Activated CD8-positive, alpha-beta memory T cell treated with anti-CD3 and anti-CD28 coated beads for 4 hours (primary cell): ENCODE results near the gene PDXK.
"Not testable (repeated sequence)": the region's sequence is repeated elsewhere in the genome, so short reads cannot be mapped to it uniquely, and the experiment has no call there.

Experiments
- DNase-seq, 2 donors: peaks; one replicate each; pipeline ENCODE4 v3.0.0-alpha.2; 2020; ENCODE audit warnings: low read depth in 2 of 2

The PDXK gene

DNA sequence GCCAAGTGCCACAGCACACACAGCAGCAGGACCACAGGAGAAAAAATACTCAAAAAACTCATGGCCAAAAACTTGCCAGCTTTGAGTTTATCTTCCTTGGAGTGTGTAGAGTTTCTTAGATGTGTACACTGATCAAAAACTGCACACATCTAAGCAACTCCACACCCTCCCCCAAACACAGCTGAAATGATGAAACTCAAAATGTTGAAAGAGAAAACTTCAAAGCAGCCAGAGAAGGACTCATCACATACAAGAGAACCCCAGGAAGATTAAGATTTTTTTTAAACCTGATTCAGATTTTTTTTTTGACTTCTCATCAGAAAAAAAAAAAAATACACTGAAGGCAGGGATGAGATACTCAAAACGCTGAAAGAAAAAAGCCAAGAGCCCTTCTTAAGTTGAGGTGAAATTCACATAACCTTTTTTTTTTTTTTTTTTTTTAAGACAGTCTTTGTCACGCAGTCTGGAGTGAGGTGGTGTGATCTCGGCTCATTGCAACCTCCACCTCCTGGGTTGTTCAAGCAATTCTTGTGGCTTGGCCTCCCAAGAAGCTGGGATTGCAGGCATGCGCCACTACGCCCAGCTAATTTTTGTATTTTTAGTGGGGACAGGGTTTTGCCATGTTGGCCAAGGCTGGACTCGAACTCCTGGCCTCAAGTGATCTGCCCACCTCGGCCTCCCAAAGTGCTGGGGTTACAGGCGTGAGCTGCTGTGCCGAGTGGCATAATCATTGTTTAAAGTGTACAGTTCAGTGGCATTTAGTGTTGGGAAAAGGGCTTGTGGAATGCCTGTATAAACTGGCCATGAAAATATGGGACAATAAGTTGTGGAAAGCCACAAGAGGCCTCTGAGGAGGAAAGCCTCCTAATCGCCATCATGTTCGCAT lies 20.9 kb upstream of the PDXK start:
- no peak for DNase-seq

DNA sequence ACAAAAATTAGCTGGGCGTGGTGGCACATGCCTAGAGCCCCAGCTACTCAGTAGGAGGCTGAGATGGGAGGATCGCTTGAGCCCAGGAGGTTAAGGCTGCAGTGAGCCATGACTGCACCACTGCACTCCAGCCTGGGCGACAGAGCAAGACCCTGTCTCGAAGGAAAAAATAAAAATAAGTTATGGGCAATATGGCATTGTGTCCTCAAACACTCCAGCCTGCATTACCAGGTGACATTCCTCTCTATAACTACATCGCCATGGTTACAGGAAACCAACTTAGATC lies 19.5 kb upstream of the PDXK start:
- not testable (repeated sequence) for DNase-seq

DNA sequence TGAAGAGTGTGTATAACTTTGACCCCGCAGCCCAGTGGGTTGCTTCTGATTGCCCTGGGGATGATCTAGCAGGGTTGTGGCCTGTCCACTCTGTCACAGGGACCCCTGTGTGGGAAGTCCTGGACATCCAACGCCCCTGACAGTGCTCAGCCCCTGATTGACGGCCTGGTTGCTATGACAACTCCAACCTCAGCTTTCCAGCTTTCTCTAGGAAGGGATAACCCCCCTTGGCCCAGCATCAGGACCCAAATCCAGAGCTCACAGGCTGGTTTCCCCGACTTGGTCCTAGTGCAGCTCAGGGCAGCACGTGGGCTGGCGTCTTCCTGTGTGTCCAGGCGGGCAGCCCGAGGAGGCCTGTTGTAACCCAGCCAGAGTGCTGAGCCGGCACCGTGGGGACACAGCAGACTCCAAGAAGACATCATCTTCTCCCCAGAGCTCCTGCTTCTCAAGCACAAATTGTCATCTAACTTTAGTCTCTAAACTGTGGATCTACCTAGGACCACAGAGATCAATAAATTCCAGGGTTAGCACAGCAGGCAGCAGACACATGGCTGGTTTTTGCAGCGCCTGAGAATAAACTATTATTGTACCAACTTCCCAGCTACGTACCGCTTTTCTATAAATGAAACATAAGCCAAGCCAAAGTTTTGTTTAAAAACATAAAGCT lies 18.9 kb upstream of the PDXK start:
- DNase-seq, result no peak

DNA sequence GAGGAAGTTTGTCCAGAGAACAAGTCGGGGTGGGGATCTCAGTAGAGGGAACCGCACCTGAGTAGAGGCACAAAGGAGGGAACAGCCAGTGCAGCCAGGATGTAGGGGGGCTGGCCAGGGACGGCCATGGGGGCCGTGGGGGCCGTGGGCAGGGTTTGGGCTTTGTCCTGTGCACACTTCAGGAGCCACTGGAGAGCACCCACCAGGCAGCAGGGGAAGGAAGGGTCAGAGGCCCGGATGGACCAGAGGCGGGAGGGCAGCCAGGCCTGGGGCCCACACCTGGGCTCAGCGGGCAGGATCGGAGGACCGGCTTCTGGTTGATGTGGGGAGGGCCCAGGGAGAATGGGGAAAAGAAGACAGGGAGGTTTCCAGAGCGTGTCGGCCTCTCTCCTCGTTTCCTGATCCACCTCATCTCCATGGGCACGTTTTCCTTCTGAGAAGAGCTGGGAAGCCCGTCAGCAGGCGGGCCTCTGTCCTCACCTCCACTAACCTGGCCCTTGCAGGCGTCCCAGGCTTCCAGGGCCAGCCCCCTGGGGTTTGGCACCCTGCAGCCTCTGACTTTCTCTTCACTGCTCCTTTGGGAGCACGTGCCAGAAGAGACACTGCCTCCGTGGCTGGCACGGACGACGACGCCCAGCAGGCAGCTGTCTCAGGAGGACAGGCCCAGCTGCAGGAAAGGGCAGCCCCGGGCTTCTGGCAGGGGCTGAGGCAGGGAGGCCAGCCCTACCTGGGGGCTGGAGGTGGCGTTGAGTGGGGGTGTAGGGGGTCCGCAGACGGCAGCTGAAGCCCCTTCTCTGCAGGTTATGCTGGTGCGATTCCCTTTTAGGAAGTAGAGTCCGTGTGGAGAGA lies 16.8 kb upstream of the PDXK start:
- no peak for DNase-seq

- DNase-seq, result no peak
Observed at GRCh38 chr21:43702785-43703034, 16.2 kb upstream of the PDXK start.

GRCh38 chr21:43703035-43703880 lies 15.7 kb upstream of the PDXK start:
- DNase-seq, result no peak

GRCh38 chr21:43707462-43707861 lies 11.5 kb upstream of the PDXK start:
- no peak for DNase-seq

DNA sequence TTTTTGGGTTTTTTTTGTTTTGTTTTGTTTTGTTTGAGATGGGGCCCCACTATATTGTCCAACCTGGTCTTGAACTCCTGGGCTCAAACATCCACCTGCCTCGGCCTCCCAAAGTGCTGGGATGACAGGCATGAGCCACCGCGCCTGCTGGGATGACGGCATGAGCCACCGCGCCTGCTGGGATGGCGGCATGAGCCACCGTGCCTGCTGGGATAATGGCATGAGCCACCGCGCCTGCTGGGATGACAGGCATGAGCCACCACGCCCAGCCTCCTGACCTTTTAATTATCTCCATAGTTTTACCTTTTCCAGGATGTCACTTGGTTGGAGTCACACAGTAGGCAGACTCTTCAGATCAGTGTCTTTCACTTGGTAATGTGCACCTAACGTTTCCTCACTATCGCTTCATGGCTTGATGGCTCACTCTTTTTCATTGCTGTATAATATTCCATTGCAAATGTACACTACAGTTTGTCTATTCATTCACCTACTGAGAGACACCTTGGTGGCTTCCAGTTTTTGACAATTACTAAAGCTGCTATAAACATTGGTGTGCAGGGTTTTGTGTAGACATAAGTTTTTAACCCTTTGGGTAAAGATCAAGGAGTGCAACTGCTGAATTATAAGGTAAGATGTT lies 10.1 kb upstream of the PDXK start:
- DNase-seq, result no peak

GRCh38 chr21:43712268-43712942 lies 6.5 kb upstream of the PDXK start:
- DNase-seq, result no peak

- DNase-seq, result not testable (repeated sequence)
Observed at GRCh38 chr21:43713123-43713522, 5.8 kb upstream of the PDXK start.

- no peak for DNase-seq
Observed at GRCh38 chr21:43716376-43717165, 2.4 kb upstream of the PDXK start.

GRCh38 chr21:43717166-43717853 lies 1.6 kb upstream of the PDXK start:
- no peak for DNase-seq

DNA sequence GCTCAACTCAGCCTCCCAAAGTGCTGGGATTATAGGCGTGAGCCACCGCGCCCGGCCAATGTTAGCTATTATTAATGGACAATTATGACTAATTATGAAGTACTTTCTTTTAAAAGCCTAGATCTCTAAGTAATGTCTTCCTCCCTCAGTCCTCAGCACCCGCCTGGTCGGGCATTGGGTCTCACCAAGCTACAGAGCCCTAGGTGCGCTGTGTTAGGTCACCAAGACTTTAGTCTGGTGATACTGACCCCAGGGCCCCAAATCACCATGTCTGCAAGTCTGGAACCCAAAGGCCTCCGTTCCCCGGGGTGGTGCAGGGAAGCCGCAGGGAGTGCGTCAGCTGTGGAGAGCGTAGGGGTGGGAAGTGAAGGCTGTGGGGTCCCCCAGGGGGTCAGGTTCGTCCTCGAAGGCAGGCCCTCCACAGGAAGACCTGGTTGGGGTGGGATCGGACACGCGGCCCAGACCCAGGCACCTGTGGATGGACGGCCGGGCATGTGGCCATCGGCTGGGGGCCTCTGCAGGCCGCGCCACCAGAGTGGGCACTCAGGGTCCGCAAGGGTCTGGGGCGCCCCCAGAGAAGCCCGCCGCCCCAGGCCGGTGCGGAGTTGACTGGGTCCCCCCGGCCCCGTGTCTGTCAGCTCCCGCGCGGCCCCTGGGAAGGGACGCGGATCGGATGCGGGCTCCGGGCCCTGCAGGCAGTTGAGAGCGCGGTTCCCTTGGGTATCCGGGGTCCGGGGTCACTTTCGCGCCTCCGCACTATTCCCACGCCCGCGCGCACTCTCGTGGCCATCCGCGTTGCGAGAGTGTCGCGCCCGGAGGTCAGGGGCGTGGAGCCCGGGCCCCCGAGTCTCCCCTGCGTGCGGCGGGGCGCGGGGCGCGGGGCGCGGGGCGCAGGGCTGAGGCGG lies 710 bp upstream of the PDXK start:
- no peak for DNase-seq

DNA sequence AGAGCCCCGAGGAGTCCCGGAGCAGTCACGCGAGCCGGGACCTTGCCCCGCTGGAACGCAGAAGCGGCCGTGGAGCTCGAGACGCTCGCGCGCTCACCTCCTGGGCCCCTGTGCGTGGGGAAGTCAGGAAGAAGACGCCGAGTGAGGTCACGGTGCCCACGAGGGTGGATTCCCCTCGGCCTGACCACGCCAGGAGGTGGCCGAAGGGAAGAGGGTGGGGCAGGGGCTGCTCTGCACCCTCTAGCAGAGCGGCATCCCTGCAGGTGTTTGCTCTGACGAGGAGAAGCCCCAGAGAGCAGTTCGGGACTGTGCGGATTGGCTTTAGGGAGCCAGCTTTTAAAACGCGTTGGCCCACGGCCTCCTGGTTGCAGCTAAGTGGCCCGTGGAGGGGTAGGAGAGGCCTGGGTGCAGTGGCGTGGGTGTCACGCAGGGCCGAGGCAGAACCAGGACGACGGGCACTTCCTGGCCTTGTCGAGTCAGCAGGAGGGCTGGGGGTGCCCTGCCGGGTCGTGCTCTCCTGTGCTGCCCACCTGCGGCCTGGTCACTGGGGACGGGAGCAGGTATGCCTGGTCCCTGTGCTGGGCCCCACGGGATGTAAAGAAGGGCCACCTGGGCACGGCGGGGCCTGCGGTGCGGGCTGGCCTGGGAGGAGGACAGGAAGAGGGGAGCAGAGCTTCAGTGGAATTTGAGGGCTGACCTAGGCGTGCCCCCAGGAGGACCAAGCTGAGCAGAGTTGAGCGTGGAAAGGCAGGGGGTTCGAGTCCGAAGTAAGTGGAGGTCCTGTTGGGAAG lies 1.0 kb downstream of the PDXK start:
- DNase-seq, result no peak

- no peak for DNase-seq
Observed at GRCh38 chr21:43720539-43721166, 1.7 kb downstream of the PDXK start.

DNA sequence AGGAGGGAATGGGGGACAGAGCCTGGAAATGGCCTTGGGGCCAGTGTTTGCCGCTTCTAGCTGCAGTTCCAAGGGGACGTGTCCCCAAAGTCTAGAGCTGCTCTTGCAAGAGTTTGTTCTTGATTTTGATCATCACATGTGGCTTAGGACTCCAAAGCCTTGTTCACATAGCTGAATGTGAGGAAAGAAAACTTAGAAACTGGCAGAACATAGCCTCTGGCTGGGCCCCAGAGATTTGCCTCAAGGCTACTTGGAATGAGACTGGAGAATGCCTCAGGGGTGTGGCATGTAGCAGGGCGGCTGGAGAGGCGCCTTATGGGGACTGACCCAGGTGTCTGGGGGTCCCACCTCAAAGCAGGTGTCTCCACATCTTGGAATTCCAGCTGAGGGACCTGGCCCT lies 2.3 kb downstream of the PDXK start:
- DNase-seq, result no peak

DNA sequence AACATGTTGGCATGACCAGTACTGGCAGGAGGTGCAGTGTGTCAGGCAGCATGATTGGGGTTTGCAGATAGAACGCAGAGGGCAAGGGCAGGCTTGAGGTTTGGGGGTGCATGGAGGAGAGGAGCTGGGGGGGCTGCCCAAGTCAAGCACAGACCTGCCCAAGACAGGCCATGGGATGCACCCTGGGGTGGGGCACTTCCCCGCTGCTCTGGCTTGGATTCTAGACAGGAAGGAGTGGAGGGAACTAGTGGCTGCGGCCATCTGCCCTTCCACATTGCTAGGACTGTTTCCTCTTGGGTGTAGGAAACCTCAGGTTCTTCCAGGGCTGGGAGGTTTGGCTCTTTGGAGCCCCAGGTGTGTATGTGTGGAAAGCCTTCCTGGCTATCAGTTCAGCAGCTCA lies 3.0 kb downstream of the PDXK start:
- no peak for DNase-seq
